A549 treated with GW870086 at 1 μM for 4 hours (cell line): Measurements from ENCODE around the gene LRRK2. TPM values are rescaled to one million over a fixed set of nuclear protein-coding genes. Genes with fewer than 3 reads are reported as not detected.

Experiments
- total RNA-seq: library from RNA; stranded (reverse); fragments of 200-300 nt; extraction: Qiagen RNA extraction; gene quantifications from 5 replicates; pipeline ENCODE4 v1.2.3, GENCODE V29; 2022; ENCODE audit warnings: low read depth

LRRK2 gene
- total RNA-seq = 1.5 to 2.0 TPM (median 1.8 TPM) in 5 replicates

GRCh38 chr12:40224439-40225291 is at the start of gene LRRK2:
LRRK2 (plus strand) TSS chr12:40224997; CDS start chr12:40225132, 135 bp downstream.

Other genes starting within 250 kb of the LRRK2 start
- 2.7 to 3.7 TPM (median 3.1 TPM) in 5 replicates for gene SLC2A13, start 118.9 kb upstream of the LRRK2 start, total RNA-seq